Peyer's patch (tissue), 4 donors: ENCODE measurements around the gene ANKS4B. TPM values are rescaled to one million over a fixed set of nuclear protein-coding genes. Genes with fewer than 3 reads are reported as not detected.

Experiments used
- DNase-seq, 3 donors: peaks; one replicate each; pipeline ENCODE4 v3.0.0-alpha.2; 2017 to 2019
- H3K27ac ChIP-seq, 4 donors: fragments of 200-600 bp; sonication (generic); one replicate each; pipeline ENCODE4 v1.5.1; 2016 to 2019
- H3K27me3 ChIP-seq, 2 donors: fragments of 200-600 bp; sonication (generic); one replicate each; pipeline ENCODE4 v1.5.1; 2019
- H3K36me3 ChIP-seq, 3 donors: fragments of 200-600 bp; sonication (generic); one replicate each; pipeline ENCODE4 v1.5.1; 2016 to 2019
- H3K4me1 ChIP-seq, 4 donors: fragments of 200-600 bp; sonication (generic); one replicate each; pipeline ENCODE4 v1.5.1; 2016 to 2019
- H3K4me3 ChIP-seq, 4 donors: fragments of 200-600 bp; sonication (generic); 1 replicate in 3 of 4; 2 replicates in 1 of 4; pipeline ENCODE4 v1.5.1; 2016 to 2019; ENCODE audit warnings: mild to moderate bottlenecking in 1 of 4
- H3K9me3 ChIP-seq, 4 donors: fragments of 200-600 bp; sonication (generic); one replicate each; pipeline ENCODE4 v1.5.1; 2016 to 2019; ENCODE audit warnings: mild to moderate bottlenecking in 1 of 4
- POLR2A ChIP-seq, 2 donors: fragments of 450-650 bp; IDR thresholded peaks; one replicate each; pipeline ENCODE4 v1.5.1; 2017; ENCODE audit warnings: antibody characterized with exemption in 2 of 2, mild to moderate bottlenecking in 2 of 2, moderate library complexity in 2 of 2
- total RNA-seq, 4 donors: library from RNA; depleted of rRNA; stranded (reverse); fragments of >200 nt; gene quantifications; one replicate each; pipeline ENCODE4 v1.1.0, GENCODE V29; 2016
- TF ChIP-seq, protein P1 (sequence below), 6 experiments: fragments of 450-650 bp in 4 of 6; fragments of 200-600 bp in 2 of 6; sonication (generic) in 1 of 6; IDR thresholded peaks; one replicate each; pipeline ENCODE4 v1.5.1; 2017 to 2019; ENCODE audit warnings: antibody characterized with exemption in 6 of 6, mild to moderate bottlenecking in 3 of 6, moderate library complexity in 1 of 6

Gene ANKS4B
- total RNA-seq, 4 donors from 2014 or later, result 24.8 to 104 (median 90.3) TPM

DNA sequence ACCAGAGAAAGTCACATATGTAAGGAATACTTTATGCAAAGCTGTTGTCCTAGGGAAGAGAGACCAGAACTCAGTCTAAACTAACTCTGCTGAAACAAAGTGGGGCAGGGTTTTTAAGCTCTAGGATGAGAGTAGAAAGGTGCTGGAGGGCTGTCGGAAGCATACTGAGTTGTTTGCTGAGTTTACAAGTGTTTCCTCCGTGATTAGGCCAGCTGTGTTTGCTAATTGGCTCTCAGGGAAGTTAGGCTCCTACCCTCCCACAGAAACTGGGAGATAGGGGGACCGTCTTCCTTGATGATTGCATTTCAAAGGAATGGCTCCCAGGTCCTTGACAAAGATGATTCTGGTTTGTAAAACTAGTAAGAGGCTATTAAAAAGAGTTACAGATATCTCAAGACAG is 69.0 kb downstream of the ANKS4B start:
- peak overlapping the region in 1 of 4 donors; percentile 86 for H3K27ac ChIP-seq
- TF ChIP-seq, protein P1, sequence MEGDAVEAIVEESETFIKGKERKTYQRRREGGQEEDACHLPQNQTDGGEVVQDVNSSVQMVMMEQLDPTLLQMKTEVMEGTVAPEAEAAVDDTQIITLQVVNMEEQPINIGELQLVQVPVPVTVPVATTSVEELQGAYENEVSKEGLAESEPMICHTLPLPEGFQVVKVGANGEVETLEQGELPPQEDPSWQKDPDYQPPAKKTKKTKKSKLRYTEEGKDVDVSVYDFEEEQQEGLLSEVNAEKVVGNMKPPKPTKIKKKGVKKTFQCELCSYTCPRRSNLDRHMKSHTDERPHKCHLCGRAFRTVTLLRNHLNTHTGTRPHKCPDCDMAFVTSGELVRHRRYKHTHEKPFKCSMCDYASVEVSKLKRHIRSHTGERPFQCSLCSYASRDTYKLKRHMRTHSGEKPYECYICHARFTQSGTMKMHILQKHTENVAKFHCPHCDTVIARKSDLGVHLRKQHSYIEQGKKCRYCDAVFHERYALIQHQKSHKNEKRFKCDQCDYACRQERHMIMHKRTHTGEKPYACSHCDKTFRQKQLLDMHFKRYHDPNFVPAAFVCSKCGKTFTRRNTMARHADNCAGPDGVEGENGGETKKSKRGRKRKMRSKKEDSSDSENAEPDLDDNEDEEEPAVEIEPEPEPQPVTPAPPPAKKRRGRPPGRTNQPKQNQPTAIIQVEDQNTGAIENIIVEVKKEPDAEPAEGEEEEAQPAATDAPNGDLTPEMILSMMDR (IDR thresholded peaks at IDR 0.05), result no peak
- TF ChIP-seq POLR2A (IDR thresholded peaks at IDR 0.05), result no peak
- H3K27me3 ChIP-seq, result no peaks in the 10 kb centered on the region
- H3K9me3 ChIP-seq, result no peaks in the 10 kb centered on the region
- H3K4me1 ChIP-seq, result peaks cover 0 to 10% (median 2%) of the 10 kb centered on the region in 4 donors
- no peaks in the 10 kb centered on the region for H3K36me3 ChIP-seq
- DNase-seq, result no peak
- peak overlapping the region in 2 of 4 donors; percentile 75 to 82 for H3K4me3 ChIP-seq

DNA sequence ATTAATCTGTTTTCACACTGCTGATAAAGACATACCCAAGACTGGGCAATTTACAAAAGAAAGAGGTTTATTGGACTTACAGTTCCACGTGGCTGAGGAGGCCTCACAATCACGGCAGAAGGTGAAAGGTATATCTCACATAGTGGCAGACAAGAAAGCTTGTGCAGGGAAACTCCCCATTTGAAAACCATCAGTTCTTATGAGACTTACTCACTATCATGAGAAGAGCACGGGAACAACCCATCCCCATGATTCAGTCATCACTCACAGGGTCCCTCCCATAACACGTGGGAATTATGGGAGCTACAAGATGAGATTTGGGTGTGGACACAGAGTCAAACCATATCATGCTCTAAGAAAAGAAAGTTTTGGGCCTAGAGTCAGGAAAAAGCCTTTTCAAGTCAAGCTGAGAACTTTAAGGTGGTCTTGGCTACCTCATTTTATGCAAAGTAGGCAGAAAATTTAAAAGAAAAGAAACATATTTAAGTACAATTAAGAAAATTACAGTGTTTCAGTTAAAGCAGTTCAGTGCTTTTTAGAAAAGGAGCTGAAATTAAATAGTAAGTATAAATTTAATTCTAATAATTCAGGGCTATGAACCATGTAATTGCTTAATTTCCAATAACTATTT is 69.5 kb downstream of the ANKS4B start:
- Histone ChIP-seq H3K27ac (peak overlapping the region in 1 of 4 donors; percentile 86), H3K4me3 (no peak overlapping the region), H3K27me3 (no peaks in the 10 kb centered on the region), H3K4me1 (peaks cover 0 to 10% (median 2%) of the 10 kb centered on the region in 4 donors), H3K9me3 (no peaks in the 10 kb centered on the region), H3K36me3 (no peaks in the 10 kb centered on the region)
- TF ChIP-seq POLR2A (IDR thresholded peaks at IDR 0.05), result no peak
- TF ChIP-seq, protein P1 (IDR thresholded peaks at IDR 0.05), result no peak
- peak in 1 of 3 donors; percentile 55 for DNase-seq

Other genes with a start within 250 kb of the ANKS4B start
- gene DNAH3, start 82.9 kb upstream of the ANKS4B start, total RNA-seq, result 1 to 10 TPM; 2.1 to 6.7 (median 4.5) TPM
- 10 to 100 TPM; 19.0 to 41.5 (median 28.1) TPM for gene LDAF1, start 75.0 kb upstream of the ANKS4B start, total RNA-seq
- gene ZP2, start 22.1 kb upstream of the ANKS4B start, total RNA-seq, result 1 to 10 TPM in 1 of 4 donors, under 1 TPM in 1, not detected in 2; 0.54 to 2.3 TPM
- gene CRYM, start 44.6 kb downstream of the ANKS4B start, total RNA-seq, result 10 to 100 TPM in 1 of 4 donors, 1 to 10 TPM in 2, not detected in 1; 6.4 to 11.6 (median 9.1) TPM